Smooth muscle cell (in vitro differentiated cells): ENCODE measurements around the gene RALA. TPM values are rescaled to one million over a fixed set of nuclear protein-coding genes. Genes with fewer than 3 reads are reported as not detected.

Source experiments
- DNase-seq: peaks from one replicate; lab custom pipeline; 2025; ENCODE audit not compliant: unreplicated experiment; lab: John Stamatoyannopoulos, UW
- H2AFZ ChIP-seq: fragments of 200-600 bp; sonication (generic); 2 replicates; pipeline ENCODE4 v1.6.0; 2016; ENCODE audit warnings: antibody characterized with exemption, low read depth, mild to moderate bottlenecking
- H3F3A ChIP-seq: fragments of 200-600 bp; sonication (generic); 2 replicates; pipeline ENCODE4 v1.6.0; 2017; ENCODE audit warnings: antibody characterized with exemption, low read depth
- H3K27ac ChIP-seq: fragments of 200-600 bp; sonication (generic); 2 replicates; pipeline ENCODE4 v1.5.1; 2016; ENCODE audit warnings: low read depth, mild to moderate bottlenecking
- H3K27me3 ChIP-seq: fragments of 200-600 bp; sonication (generic); 2 replicates; pipeline ENCODE4 v1.6.1; 2016; ENCODE audit warnings: low read depth, mild to moderate bottlenecking
- H3K36me3 ChIP-seq: fragments of 200-600 bp; sonication (generic); 2 replicates; pipeline ENCODE4 v1.5.1; 2016; ENCODE audit warnings: low read depth
- H3K4me1 ChIP-seq: fragments of 200-600 bp; sonication (generic); 2 replicates; pipeline ENCODE4 v1.5.1; 2016; ENCODE audit warnings: low read depth
- H3K4me2 ChIP-seq: fragments of 200-600 bp; sonication (generic); 2 replicates; pipeline ENCODE4 v1.6.0; 2016; ENCODE audit warnings: mild to moderate bottlenecking
- H3K4me3 ChIP-seq: fragments of 200-600 bp; sonication (generic); 2 replicates; pipeline ENCODE4 v1.5.1; 2016; ENCODE audit warnings: mild to moderate bottlenecking
- H3K79me2 ChIP-seq: fragments of 200-600 bp; sonication (generic); 2 replicates; pipeline ENCODE4 v1.6.0; 2016; ENCODE audit warnings: low read depth, mild to moderate bottlenecking
- H3K9ac ChIP-seq: fragments of 200-600 bp; sonication (generic); 2 replicates; pipeline ENCODE4 v1.6.0; 2016; ENCODE audit warnings: low read depth
- H3K9me3 ChIP-seq: fragments of 200-600 bp; sonication (generic); replicated peaks from 2 replicates; pipeline ENCODE4 v1.5.1; 2016; ENCODE audit warnings: low read depth
- H4K20me1 ChIP-seq: fragments of 200-600 bp; sonication (generic); 2 replicates; pipeline ENCODE4 v1.6.0; 2016; ENCODE audit warnings: low read depth
- WGBS: methylation state at CpG from one replicate; pipeline ENCODE4 v1.1.7; 2016; ENCODE audit warnings: low lambda C conversion rate; 5-methylcytosine and 5-hydroxymethylcytosine counted together
- polyA plus RNA-seq: library from polyadenylated mRNA; unstranded; fragments of >200 nt; fragmentation: Nextera tagmentation; extraction: Ambion mirVana; gene quantifications from 2 replicates; pipeline ENCODE4 v1.2.1, GENCODE V29; 2016
- total RNA-seq: library from RNA; depleted of rRNA; stranded (reverse); fragments of >200 nt; gene quantifications from 2 replicates; pipeline ENCODE4 v1.2.3, GENCODE V29; 2014
- TF ChIP-seq, protein P1 (sequence below): fragments of 200-600 bp; sonication (generic); IDR thresholded peaks from 2 replicates; pipeline ENCODE4 v1.5.1; 2017; ENCODE audit warnings: borderline replicate concordance, mild to moderate bottlenecking, antibody characterized with exemption; ENCODE audit not compliant: insufficient read depth, poor library complexity, severe bottlenecking

Gene RALA
- total and polyA plus RNA-seq, 2 experiments from 2014 or later: 19.5 to 42.8 TPM

DNA sequence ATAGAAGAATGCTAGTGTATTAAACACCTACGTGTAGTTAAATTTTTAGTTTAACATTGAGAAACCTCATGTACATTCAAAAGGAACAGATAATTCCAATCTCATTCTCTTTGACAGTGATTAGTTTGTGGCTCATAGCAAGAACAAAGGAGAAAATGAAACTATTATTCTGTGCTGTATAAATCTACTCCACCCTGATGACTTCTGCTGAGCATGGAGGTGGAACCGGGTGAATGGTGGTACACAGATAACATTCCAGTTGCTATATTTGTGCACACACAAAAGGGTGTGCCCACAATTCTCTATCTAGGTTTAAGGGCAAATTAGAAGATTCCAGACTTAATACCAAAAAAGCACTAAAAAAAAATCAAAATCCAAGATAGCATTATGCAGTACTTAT lies 17.0 kb upstream of the RALA start:
- peaks cover 8% of the 10 kb centered on the region for H3K4me1 ChIP-seq
- no peak overlapping the region for H3K27ac ChIP-seq
- no peak overlapping the region for H2AFZ ChIP-seq
- H3K4me3 ChIP-seq: no peak overlapping the region
- DNase-seq: no peak
- H3K79me2 ChIP-seq: no peaks in the 10 kb centered on the region
- H4K20me1 ChIP-seq: no peaks in the 10 kb centered on the region
- H3K9ac ChIP-seq: no peak overlapping the region
- no peak overlapping the region for H3K4me2 ChIP-seq
- TF ChIP-seq, protein P1, sequence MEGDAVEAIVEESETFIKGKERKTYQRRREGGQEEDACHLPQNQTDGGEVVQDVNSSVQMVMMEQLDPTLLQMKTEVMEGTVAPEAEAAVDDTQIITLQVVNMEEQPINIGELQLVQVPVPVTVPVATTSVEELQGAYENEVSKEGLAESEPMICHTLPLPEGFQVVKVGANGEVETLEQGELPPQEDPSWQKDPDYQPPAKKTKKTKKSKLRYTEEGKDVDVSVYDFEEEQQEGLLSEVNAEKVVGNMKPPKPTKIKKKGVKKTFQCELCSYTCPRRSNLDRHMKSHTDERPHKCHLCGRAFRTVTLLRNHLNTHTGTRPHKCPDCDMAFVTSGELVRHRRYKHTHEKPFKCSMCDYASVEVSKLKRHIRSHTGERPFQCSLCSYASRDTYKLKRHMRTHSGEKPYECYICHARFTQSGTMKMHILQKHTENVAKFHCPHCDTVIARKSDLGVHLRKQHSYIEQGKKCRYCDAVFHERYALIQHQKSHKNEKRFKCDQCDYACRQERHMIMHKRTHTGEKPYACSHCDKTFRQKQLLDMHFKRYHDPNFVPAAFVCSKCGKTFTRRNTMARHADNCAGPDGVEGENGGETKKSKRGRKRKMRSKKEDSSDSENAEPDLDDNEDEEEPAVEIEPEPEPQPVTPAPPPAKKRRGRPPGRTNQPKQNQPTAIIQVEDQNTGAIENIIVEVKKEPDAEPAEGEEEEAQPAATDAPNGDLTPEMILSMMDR: no peak
- no peaks in the 10 kb centered on the region for H3K27me3 ChIP-seq
- H3K9me3 ChIP-seq: no peaks in the 10 kb centered on the region
- 96% methylated on average over 2 of the region's 2 CpGs for WGBS
- no peaks in the 10 kb centered on the region for H3K36me3 ChIP-seq
- no peaks in the 10 kb centered on the region for H3F3A ChIP-seq

DNA sequence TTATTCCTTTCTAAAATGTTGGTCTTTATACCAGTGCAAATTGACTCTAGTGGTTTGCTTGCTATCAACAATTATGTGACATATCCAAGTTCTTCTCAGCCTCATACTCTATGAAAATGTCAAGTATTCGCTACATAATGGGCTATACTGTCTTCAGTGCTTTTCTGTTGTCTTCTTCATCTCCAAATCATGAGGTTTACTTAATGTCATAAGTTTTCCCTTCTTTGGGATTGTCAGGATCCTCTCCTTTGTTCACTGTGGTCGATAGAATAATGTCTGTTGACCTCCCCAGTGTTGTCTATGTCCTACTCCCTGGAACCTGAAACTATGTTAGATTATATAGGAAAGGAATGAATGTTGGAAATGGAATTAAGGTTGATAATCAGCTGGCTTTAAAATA lies 16.4 kb upstream of the RALA start:
- 94% methylated on average over 2 of the region's 2 CpGs for WGBS
- no peak for DNase-seq
- H3K4me3 ChIP-seq: no peak overlapping the region
- no peak overlapping the region for H3K27ac ChIP-seq
- H3F3A ChIP-seq: no peaks in the 10 kb centered on the region
- H3K4me1 ChIP-seq: peaks cover 8% of the 10 kb centered on the region
- H3K4me2 ChIP-seq: no peak overlapping the region
- H4K20me1 ChIP-seq: no peaks in the 10 kb centered on the region
- H3K9ac ChIP-seq: no peak overlapping the region
- H3K27me3 ChIP-seq: no peaks in the 10 kb centered on the region
- H3K9me3 ChIP-seq: no peaks in the 10 kb centered on the region
- no peaks in the 10 kb centered on the region for H3K79me2 ChIP-seq
- no peak overlapping the region for H2AFZ ChIP-seq
- TF ChIP-seq, protein P1: no peak
- H3K36me3 ChIP-seq: no peaks in the 10 kb centered on the region

DNA sequence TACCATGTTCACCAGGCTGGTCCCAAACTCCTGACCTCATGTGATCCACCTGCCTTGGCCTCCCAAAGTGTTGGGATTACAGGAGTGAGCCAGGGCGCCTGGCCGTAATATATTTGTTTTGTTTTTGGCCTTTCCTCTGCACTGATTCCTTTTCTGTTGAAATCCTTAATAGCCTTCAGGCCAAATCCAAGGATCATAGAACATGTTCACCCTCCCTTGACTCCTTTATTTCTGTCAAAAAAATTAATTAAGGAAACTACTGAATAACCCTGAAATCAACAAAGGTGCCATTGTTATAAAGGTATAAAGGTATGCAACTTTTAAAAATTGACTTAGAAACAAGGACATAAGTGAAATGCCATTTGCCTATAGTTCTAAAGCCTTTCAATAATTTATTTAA lies 15.5 kb upstream of the RALA start:
- no peaks in the 10 kb centered on the region for H4K20me1 ChIP-seq
- H3K9ac ChIP-seq: no peak overlapping the region
- H3K36me3 ChIP-seq: no peaks in the 10 kb centered on the region
- TF ChIP-seq, protein P1: no peak
- no peak overlapping the region for H3K4me3 ChIP-seq
- H3K27ac ChIP-seq: no peak overlapping the region
- no peak overlapping the region for H2AFZ ChIP-seq
- no peaks in the 10 kb centered on the region for H3K9me3 ChIP-seq
- DNase-seq: no peak
- no peak overlapping the region for H3K4me2 ChIP-seq
- no peaks in the 10 kb centered on the region for H3K79me2 ChIP-seq
- H3F3A ChIP-seq: no peaks in the 10 kb centered on the region
- peaks cover 8% of the 10 kb centered on the region for H3K4me1 ChIP-seq
- WGBS: 100% methylated on average over 2 of the region's 2 CpGs
- no peaks in the 10 kb centered on the region for H3K27me3 ChIP-seq

DNA sequence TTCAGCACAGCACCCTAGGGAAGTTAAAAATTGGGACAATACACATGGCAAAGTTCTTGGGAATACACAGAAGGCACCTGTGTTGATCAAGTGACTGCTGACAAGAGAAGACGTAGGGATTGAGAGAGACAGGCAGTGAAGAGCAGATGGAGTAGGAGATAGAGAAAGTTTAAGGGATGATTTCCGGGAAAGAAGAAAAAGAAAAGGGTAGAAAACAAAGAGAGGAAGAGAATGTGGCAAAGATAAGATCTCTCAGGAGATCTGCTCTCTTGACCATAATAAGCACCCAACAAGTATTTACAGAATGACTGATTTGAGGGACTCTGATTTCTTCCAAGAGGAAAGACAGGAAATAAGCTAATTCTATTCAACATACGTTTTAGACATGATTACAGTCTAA lies 15.1 kb upstream of the RALA start:
- no peaks in the 10 kb centered on the region for H4K20me1 ChIP-seq
- no peaks in the 10 kb centered on the region for H3F3A ChIP-seq
- no peak overlapping the region for H3K4me2 ChIP-seq
- no peak overlapping the region for H3K4me3 ChIP-seq
- H2AFZ ChIP-seq: no peak overlapping the region
- DNase-seq: no peak
- H3K27me3 ChIP-seq: no peaks in the 10 kb centered on the region
- 53% methylated on average over 3 of the region's 3 CpGs for WGBS
- H3K9me3 ChIP-seq: no peaks in the 10 kb centered on the region
- TF ChIP-seq, protein P1: no peak
- no peaks in the 10 kb centered on the region for H3K36me3 ChIP-seq
- H3K9ac ChIP-seq: no peak overlapping the region
- H3K4me1 ChIP-seq: peaks cover 8% of the 10 kb centered on the region
- no peaks in the 10 kb centered on the region for H3K79me2 ChIP-seq
- H3K27ac ChIP-seq: no peak overlapping the region
